OCI-M1 (cell line): ENCODE data around the gene CYP27B1.
A peak's percentile ranks its signal among the peaks of the same experiment; 100 is the strongest.

Source experiments
- DNase-seq: peaks from one replicate; lab custom pipeline; 2025; lab: John Stamatoyannopoulos, UW

CYP27B1 gene

DNA sequence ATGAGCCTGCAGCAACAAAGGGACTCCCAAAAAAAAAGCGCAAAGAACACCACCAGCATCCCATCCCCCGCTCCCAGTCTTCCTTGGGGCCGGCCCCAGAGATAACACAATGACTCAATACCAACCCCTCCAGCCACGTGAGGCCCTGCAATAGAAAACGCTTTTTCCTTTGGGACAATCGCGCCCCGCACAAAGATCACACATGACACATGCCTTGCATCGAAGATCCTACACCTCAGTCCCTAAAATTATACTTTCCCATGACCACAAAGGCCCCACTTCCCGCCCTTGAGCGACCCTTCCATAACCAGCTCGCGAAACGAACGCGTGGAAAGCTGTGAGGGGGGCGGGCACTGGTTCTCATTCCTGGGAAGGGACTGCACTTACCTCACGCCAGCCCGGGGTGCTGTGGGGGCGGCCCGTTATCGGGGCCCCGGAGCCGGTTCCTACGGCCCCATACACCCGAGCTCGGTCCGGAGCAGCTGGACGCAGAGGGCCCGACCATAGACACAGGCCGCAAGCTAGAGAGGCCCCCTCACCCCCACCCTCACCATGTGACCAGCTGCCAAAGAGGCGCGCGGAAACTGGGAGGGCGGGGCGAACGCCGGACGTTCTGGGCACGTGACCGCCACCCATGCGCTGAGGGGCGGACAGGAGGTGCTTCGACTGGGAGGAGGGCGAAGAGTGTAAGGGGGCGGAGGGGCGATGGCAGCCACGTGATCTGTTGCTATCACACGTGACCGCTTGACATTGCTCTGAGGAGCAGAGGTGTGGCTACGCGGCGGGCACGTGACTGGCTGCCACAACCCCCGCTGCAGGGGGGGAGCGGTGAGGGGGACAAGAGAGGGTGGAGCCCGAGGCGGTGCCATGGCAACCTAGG lies 14.8 kb downstream of the CYP27B1 start, which contains the start of gene CDK4:
Gene CDK4 (minus strand): TSS at position 523 of the 880 bp plus-strand sequence. CDS start 593 bp downstream, outside the sequence.
- DNase-seq, result peak; percentile 100

DNA sequence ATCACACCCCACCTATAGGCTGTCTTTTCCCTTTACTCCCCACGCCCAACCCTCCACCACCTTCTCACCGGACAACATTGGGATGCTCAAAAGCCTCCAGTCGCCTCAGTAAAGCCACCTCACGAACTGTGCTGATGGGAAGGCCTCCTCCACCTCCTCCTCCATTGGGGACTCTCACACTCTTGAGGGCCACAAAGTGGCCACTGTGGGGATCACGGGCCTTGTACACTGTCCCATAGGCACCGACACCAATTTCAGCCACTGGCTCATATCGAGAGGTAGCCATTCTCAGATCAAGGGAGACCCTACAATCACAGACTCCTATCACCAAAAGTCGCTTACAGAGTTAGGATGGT lies 15.5 kb downstream of the CYP27B1 start:
- DNase-seq, result no peak

DNA sequence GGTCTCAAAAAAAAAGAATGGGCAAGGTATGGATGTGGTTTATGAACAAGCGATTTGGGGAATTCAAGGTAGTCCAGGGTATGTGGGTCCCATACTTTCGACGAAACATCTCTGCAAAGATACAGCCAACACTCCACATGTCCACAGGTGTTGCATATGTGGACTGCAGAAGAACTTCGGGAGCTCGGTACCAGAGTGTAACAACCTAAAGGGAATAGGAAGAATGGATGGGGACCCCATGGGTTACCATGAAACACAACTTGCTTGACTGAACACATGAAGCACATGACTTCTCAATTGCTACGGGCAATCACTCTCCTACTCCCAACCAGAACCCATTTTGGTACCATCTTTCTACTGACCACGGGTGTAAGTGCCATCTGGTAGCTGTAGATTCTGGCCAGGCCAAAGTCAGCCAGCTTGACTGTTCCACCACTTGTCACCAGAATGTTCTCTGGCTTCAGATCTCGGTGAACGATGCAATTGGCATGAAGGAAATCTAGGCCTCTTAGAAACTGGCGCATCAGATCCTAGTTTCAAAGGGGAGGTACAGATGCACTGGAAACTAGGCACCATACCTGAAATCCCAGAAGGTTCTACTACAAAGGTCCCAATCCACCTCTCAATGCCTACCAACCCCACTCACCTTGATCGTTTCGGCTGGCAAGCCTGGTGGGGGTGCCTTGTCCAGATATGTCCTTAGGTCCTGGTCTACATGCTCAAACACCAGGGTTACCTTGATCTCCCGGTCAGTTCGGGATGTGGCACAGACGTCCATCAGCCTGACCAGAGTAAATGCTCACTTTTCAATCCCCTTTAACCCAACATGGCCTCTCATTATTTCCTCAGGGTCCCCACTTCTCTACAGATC lies 16.1 kb downstream of the CYP27B1 start:
- DNase-seq, result no peak

DNA sequence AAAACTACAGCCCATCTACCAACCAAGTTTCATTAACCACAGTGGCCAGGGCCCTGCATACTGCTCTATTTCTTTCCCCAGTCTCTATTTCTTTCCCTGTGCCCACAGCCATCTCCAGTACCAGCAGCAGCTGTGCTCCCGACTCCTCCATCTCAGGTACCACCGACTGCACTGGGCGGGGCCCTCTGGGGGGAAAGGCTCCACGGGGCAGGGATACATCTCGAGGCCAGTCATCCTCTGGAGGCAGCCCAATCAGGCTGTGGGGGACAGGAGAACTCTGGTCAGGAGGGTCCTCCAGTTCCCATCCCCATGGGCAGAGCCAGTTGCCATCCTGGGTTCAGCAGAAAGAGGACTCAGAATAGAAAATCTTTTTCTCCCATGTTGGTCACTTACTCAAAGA lies 17.8 kb downstream of the CYP27B1 start:
- DNase-seq, result no peak

DNA sequence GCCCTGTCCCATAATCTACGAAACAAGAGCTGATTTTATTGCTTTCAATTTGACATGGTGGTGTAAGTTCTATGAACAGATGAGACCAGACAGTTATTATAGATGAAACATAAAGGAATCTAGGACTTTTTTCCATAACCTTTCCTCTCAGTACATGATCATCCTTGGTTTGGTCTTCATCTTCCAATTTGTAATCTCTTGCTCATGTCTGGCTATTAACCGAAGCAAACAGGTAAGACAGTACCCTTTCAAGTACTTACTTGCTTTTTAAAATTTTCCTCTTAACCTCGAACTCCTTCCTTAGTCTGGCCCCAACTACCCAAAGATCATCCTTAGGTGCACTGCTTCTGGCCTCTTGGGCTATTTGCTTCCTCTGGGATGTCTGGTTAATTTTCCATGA lies 20.9 kb downstream of the CYP27B1 start:
- DNase-seq, result peak; percentile 44

DNA sequence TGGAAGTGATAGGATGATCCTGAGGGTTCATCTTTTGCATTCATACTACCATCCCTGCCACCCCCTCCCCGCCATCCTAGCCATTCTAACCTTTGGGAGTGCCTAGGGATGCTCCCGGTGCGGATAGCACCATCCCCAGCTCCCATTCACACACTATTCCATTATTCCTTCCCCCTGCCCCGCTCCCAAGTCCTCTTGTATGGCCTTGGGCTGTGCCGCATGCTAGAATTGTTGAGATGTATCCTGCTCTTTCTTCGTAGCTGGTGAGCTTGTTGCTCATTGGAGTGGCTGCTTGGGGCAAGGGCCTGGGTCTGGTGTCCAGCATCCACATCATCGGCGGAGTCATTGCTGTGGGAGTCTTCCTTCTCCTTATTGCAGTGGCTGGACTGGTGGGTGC lies 21.4 kb downstream of the CYP27B1 start:
- DNase-seq, result peak; percentile 59

DNA sequence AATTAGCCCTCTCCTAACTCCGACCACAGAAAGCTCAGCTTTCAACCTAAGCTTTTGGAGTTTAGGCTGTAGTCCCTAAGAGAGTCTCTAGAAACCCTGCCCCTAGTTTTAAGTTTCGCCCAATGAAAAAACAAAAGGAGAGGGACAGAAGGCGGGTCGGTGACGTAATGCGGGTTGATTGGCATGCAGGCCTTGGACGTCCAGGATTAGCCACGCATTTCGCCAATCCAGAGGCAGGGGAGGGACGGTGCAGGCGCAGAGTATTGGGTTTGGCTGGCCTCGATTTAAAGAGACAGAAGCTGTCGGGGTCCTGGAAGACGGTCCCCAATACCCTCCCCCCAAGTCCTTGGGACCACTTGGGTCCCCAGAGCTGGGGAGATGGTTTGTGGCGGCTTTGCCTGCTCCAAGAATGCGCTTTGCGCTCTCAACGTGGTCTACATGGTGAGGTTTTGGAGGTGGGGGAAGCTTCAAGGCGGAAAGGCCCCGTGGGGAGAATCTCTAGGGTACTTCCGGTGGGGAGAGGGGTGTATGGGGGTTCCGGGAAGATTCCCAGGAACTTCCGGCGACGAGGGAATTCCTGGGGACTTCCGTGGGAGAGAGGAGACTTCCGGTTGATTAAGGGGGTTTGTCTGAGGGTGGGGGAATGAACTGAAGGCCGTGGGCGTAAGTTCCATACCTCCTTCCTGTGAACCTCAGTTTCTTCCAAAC lies 21.9 kb downstream of the CYP27B1 start, which contains the start of gene TSPAN31:
Gene TSPAN31 (plus strand): TSS at position 263 of the 708 bp plus-strand sequence. CDS start 116 bp downstream, at position 379.
- DNase-seq, result peak; percentile 99

DNA sequence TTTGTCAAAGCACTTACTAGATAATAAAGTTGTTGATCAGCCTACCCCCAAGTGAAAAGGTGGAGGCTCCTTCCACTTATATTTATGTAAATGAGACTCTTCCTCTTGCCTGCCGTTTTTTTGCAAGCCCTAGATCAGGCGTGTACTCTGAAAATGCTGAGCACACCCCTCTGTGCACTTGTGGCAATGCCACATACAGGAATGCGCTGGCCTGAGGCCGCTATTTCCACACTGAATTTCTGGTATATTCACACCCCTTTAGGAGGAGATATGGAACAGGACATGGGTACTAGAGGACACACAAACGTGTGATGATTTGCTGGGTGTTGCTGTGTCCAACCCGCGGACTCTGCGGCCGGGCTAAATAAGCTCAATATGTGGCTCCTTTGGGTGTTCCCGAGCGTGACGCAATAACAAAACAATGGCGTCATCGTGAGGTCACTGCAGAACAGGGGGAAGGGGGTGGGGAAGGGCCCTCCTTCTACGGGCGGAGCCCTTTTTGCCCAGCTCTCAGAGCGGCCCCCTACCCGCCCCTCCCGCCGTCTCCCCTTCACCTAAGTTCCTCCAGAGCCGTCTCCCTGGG lies 22.6 kb downstream of the CYP27B1 start:
- peak; percentile 97 for DNase-seq

DNA sequence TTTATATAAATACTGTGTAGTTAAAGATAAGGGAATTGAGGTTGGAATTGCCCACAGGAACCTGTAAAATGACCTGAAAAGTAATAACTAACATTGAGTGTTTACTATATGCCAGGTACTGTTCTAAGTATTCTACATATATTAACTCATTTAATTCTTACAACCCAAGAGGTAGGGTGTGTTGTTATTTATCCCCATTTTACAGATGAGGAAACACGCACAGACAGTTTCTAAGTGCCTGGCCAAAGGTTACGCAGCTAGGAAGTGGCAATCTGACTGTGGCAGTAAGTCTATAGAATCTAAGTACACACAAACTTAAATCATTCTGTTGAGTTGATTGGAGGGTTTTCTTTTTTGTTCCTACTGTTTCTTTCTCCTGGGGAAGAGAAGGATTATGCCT lies 23.1 kb downstream of the CYP27B1 start:
- peak; percentile 55 for DNase-seq

DNA sequence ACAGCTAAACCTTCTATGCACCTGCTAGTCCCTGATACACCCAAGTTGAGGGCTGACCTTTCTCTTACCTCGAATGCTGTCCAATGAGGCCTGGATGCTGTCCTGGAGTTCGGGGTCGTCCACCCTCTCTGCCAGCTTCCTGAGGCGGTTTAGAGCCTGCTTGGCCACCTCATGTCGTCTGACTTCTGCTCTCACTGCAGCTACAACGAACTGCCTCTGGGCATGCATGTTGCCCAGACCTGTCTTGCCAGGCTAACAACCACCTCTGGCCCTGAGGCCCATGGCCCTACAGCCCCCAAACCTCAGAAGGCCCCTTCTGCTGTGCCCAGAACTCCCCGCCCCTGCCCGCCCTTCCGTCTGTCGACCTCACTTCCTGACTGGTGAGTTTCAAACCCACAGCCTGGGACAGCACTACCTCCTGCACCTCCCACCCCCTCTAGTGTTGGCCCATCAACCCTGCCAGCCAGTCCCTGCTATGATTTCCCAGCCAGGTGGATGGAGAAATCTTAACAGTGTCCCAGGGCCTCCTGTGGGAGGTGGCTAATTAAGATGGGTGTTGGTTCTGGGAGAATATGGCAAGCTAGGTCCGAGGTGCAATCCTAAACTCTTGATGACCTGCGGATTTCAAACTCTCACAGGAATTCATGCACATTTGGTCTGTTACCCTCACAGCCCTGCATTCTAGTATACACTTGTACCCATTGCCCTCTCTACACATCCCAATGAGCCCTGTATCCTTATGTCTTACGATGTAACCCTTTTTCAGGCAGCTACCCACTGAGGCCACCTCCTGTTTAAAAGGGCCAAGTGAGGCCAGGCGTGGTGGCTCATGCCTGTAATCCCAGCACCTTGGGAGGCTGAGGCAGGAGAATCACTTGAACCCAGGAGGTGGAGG lies 24.8 kb downstream of the CYP27B1 start:
- peak; percentile 78 for DNase-seq

DNA sequence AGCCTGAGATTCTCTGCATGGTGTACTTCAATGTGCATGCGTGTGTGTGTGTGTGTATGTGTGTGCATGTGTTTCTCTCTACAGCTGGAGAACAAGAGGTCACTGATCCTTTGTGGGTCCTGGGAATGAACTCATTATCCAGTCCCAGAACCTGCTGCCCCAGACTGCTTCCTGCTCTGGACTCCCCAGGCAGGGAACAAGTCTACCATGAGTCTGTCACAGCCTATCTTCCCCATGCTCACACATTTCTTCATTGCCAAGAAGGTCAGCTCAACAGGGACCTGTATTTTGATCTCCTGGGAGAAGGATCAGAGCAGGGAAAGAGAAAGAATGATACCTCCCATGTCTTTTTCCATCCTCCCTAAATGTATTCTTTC lies 25.5 kb downstream of the CYP27B1 start:
- peak; percentile 41 for DNase-seq

DNA sequence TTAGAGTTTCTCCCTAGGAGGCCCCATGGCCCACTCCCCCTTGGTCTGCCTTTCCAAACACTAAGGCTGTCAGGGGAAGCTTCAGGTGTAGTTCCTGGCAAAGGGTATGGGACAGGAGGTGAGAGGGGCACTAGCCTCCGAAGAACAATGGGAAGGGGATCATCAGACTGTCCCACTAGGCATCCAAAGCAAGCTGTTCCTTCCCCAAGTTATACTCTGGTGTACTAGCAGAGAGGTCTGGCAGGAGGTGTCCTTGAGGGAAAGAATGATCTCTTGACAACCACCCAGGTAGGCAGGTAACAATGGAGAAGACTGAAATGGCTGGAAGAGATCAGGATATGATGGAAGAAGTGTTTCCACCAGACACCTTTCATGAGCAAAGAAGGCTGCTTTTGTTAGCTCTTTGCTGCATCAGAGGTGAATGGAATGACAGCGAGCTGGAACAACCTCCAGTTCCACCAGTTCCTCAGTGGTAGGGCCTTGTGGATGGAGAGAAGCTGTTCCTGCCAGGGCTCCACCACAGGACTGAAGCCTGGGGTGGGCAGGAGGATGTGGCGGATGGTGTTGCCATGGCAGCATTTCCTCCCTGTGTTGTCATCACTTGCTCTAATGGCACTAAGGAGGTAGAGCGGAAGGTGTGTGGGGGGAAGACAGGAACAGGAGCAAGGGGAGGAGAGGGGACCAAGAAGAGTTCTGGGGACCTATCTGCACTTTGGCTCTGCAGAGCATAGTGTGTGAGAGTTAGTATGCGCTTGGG lies 26.0 kb downstream of the CYP27B1 start:
- DNase-seq, result no peak

DNA sequence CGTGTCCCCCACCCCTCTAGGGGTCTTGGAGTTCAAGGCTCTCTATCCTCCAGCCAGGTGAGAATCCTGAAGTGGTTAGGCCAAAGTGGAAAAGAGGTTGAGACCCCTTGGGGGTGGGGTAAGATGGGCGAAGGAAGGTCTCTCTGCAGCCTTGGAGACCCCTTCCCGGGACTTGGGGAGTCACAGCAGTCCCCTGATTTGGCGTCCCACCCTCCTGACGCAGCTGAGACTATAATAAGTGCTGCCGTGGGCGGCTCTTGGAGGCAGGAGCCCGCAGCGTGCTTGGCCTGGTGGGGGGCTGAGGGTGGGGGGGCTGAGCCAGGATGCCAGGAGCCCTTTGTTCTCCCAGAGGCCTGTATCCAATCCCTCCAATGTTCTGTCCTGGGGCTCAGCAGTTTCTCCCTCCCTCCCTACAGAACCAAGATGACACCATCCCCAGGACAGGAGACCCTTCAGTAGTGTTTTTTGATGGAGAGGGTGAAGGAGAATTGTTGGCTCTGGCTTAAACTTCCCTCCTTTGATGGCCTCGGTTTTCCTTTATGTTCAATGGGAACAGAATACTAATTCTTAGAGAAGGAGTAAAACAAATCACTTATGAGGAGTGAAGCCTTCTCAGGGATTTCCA lies 26.9 kb downstream of the CYP27B1 start:
- no peak for DNase-seq

DNA sequence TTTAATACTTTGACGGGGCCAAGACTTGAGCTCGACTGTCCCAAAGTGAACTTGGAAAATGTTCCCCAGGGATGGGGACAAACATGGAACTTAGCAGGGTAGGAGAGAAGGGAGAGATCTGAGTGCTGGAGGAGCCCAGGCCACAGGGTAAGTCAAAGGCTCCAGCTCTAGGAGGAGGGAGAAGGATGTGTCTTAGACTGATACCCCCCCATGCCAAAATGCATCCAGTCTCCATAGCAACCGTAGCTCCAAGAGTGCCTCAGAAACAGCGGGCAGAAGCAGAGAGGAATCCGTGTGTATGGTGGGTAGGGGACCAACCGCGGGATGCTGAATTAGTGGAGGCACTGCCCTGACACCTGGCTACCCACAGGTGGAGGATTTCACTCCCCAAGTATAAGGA lies 27.5 kb downstream of the CYP27B1 start:
- DNase-seq, result no peak

DNA sequence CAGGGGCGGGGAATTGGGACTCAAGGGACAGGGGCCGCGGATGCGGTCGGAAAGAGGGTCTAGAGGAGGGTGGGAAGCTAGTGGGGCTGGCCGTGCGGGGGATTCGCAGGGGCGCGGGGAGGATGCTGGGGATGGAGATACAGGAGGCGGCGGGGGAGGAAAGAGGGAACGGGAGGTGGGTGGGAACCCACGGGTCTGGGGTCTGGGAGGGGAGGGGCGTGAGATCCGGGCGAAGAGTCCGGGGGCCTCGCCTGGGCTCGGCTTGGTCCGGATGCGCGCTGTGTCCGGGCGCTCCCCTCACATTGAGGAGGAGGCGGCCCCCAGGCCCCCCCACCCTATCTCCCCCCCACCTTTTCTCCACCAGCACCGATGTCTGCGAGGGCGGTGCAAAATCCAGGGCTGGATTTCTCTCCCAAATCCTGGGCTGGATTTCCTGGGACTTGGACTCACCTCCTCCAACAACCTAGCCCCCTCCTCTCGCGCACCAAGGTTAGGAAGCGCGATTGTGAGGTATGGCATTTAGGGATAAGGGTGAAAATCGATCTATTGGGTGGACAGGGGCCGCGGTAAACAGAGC lies 28.1 kb downstream of the CYP27B1 start, which contains the start of gene AGAP2:
Gene AGAP2 (minus strand): TSS at position 82 of the 577 bp plus-strand sequence. CDS start 496 bp downstream, outside the sequence.
- DNase-seq, result no peak

DNA sequence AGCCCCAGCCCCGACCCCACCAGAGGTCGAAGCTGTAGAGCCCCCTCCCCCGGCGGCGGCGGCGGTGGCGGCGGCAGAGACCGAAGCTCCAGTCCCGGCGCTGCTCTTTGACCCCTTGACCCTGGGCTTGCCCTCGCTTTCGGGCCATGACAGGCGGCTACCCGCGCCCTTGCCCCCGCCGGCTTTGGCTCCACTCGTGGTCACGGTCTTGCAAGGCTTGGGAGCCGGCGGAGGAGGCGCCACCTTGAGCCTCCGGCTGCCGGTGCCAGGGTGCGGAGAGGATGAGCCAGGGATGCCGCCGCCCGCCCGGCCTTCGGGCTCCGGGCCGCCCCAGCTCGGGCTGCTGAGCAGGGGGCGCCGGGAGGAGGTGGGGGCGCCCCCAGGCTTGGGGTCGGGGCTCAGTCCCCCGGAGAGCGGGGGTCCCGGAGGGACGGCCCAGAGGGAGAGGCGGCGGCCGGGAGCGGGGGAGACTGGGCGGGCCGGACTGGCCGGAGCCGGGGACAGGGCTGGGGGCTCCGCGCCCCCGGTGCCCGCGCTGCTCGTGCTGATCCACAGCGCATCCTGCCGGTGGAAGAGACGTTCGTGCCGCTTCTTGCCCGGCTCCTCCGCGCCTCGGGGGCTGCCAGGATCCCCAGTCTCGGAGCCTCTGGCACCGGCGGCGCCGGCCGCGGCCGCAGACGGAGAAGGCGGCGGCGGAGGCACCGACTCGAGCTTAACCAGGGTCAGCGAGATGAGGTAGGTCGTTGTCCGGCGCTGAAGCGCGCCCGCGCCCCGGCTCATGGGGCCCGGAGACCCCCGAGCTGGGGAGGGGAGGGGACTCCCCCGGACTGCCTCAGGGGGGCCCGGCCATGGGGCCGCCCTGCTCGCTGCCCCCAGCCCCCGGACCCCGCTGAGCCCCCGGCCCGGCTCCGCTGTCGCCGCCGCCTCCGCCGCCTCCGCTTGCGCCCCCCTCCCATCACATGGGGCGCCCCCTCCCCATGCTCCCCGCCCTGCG lies 29.1 kb downstream of the CYP27B1 start:
- no peak for DNase-seq

DNA sequence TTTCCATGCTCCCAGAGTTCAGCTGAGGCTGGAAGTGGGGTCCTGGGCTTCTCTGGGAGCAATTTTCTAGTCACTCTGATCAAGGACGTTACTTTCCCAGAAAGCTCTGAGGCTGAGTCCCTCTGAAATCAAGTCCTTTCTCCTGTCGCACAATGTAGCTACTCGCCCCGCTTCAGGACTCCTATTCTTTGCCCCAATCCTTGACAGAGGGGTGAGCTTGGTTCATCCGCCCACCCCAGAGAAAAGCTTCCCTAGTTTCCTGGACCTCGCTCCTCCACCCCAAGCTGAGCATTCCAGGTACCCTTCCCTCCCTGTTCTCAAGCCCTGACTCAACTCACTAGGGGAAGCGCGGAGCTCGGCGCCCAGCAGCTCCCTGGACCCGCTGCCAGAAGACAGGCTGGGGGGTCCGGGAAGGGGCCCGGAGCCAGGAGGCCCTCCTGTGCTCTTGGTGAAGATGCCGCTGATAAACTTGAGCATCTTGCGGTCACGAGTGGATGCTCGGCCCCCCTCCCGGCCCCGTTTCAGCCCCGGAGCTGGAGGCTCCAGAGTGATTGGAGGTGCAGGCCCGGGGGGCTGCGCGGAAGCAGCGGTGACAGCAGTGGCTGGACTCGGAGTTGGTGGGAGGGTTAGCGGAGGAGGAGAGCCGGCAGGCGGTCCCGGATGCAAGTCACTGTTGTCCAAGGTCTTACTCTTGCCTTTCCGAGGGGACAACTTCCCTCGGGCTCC lies 30.0 kb downstream of the CYP27B1 start:
- DNase-seq, result no peak
